OCI-LY3 (cell line): Measurements from ENCODE around the gene TBC1D32.
"Not testable (repeated sequence)": the region's sequence is repeated elsewhere in the genome, so short reads cannot be mapped to it uniquely, and the experiment has no call there.

Experiments
- H2AFZ ChIP-seq: fragments of 200-600, 300-600 bp; shearing (Covaris generic); 2 replicates; pipeline ENCODE4 v1.6.0; 2014; ENCODE audit warnings: antibody characterized with exemption, low read depth, low read length
- H3K27ac ChIP-seq: fragments of 200-600, 300-600 bp; sonication (generic); 2 replicates; pipeline ENCODE4 v1.5.1; 2014; ENCODE audit warnings: mild to moderate bottlenecking, low read length, moderate library complexity, mixed read lengths
- H3K27me3 ChIP-seq: fragments of 200-600, 300-600 bp; sonication (generic); 2 replicates; pipeline ENCODE4 v1.6.1; 2014; ENCODE audit warnings: low read depth, low read length, mixed read lengths
- H3K36me3 ChIP-seq: fragments of 200-600, 300-600 bp; sonication (generic); replicated peaks from 2 replicates; pipeline ENCODE3; 2014; ENCODE audit warnings: low read depth, low read length, mixed read lengths
- H3K4me1 ChIP-seq: fragments of 300-600, 200-600 bp; sonication (generic); 2 replicates; pipeline ENCODE4 v1.6.1; 2014; ENCODE audit warnings: low read length, mixed read lengths
- H3K4me2 ChIP-seq: fragments of 200-600, 300-600 bp; sonication (generic); 2 replicates; pipeline ENCODE4 v1.6.1; 2014; ENCODE audit warnings: low read length, mixed read lengths
- H3K4me3 ChIP-seq: fragments of 300-600, 200-600 bp; sonication (generic); 2 replicates; pipeline ENCODE4 v1.5.1; 2014; ENCODE audit warnings: antibody characterized with exemption, mild to moderate bottlenecking, low read length, moderate library complexity
- H3K79me2 ChIP-seq: fragments of 300-600, 200-600 bp; shearing (Covaris generic); 2 replicates; pipeline ENCODE4 v1.6.1; 2014; ENCODE audit warnings: mild to moderate bottlenecking, low read length, mixed read lengths
- H3K9ac ChIP-seq: fragments of 300-600, 200-600 bp; shearing (Covaris generic); 2 replicates; pipeline ENCODE4 v1.6.0; 2014; ENCODE audit warnings: mild to moderate bottlenecking, low read length, moderate library complexity
- H3K9me3 ChIP-seq: fragments of 200-600, 300-600 bp; shearing (Covaris generic); 2 replicates; pipeline ENCODE4 v1.6.1; 2014; ENCODE audit warnings: low read length, mixed read lengths; ENCODE audit not compliant: insufficient read depth
- H4K20me1 ChIP-seq: fragments of 200-600, 300-600 bp; sonication (generic); 2 replicates; pipeline ENCODE4 v1.6.1; 2016; ENCODE audit warnings: low read length, mixed read lengths; ENCODE audit not compliant: insufficient read depth
- EZH2phosphoT487 ChIP-seq: fragments of 200-600 bp; shearing (Covaris generic); IDR thresholded peaks from 2 replicates; pipeline ENCODE4 v1.6.1; 2018; ENCODE audit warnings: antibody characterized with exemption, mixed run types, low read depth
- TF ChIP-seq, protein P1 (sequence below): fragments of 200-600, 300-600 bp; sonication (generic); IDR thresholded peaks from 2 replicates; pipeline ENCODE4 v1.5.1; 2014; ENCODE audit warnings: antibody characterized with exemption, low read length, low read depth

TBC1D32 gene

DNA sequence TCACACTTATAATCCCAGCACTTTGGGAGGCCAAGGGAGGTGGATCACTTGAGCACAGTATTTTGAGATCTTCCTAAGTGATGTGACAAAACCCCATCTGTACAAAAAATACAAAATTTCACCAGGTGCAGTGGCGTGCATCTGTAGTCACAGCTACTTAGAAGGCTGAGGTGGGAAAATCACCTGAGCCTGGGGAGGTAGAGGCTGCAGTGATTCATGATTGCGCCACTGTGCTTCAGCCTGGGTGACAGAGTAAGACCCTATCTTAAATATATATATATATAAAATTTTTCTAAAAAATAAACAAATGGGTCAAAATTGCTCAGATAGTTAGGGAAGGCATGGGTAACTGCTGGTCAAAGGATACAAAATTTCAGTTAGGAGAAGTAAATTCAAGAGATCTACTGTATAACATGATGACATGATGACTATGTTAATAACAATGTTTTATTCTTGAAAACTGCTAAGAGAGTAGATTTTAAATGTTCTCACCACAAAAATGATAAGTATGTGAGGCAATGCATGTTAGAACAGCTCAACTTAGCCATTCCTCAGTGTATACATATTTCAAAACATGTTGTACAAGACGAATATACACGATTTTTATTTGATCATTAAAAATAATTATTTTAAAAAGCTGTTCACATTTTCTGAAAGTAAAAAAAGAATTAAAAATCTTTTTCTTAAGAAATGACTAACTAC lies 24.4 kb downstream of the TBC1D32 start:
- Histone ChIP-seq H2AFZ (no peak overlapping the region), H3K27me3 (no peaks in the 10 kb centered on the region), H3K4me2 (no peak overlapping the region), H3K36me3 (no peaks in the 10 kb centered on the region), H3K9ac (no peak overlapping the region), H3K4me3 (no peak overlapping the region), H3K4me1 (no peaks in the 10 kb centered on the region), H3K27ac (no peak overlapping the region), H3K9me3 (no peaks in the 10 kb centered on the region), H4K20me1 (no peaks in the 10 kb centered on the region), H3K79me2 (no peaks in the 10 kb centered on the region)
- TF ChIP-seq EZH2phosphoT487 = no peak
- TF ChIP-seq, protein P1, sequence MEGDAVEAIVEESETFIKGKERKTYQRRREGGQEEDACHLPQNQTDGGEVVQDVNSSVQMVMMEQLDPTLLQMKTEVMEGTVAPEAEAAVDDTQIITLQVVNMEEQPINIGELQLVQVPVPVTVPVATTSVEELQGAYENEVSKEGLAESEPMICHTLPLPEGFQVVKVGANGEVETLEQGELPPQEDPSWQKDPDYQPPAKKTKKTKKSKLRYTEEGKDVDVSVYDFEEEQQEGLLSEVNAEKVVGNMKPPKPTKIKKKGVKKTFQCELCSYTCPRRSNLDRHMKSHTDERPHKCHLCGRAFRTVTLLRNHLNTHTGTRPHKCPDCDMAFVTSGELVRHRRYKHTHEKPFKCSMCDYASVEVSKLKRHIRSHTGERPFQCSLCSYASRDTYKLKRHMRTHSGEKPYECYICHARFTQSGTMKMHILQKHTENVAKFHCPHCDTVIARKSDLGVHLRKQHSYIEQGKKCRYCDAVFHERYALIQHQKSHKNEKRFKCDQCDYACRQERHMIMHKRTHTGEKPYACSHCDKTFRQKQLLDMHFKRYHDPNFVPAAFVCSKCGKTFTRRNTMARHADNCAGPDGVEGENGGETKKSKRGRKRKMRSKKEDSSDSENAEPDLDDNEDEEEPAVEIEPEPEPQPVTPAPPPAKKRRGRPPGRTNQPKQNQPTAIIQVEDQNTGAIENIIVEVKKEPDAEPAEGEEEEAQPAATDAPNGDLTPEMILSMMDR = no peak

DNA sequence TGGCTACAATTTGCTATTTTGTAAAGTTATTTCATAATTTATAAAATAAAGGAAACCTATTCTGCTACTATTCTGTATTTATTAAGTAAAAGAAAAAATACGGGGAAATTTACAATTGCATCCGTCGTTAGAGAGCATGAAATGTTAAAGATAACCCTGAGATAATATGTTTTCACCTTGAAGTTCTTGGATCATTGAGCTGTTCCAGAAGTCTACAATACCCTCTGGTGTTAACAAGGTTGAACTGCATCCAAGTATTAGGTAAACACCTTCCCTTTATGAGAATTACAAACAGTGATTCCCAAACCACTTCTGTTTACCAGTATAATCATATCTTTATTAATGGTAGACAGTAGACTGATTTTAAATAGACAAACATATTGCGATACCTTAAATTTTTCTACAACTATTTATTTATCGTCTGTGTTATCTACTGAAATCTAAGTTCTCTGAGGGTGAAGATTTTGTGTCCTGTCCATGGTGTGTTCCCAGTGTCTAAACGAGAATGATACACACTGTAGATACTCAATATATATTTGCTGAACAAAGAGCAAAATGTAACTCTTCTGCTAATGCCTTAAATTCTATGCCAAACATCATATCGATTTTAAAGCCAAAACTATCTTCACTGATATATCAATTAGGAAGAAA lies 28.2 kb downstream of the TBC1D32 start:
- TF ChIP-seq, protein P1 = peak; percentile 50
- TF ChIP-seq EZH2phosphoT487 = no peak
- no peak overlapping the region for H2AFZ ChIP-seq
- no peak overlapping the region for H3K27ac ChIP-seq
- H3K9ac ChIP-seq = no peak overlapping the region
- no peak overlapping the region for H3K4me3 ChIP-seq
- H3K9me3 ChIP-seq = no peaks in the 10 kb centered on the region
- no peak overlapping the region for H3K4me2 ChIP-seq
- no peaks in the 10 kb centered on the region for H3K36me3 ChIP-seq
- H3K79me2 ChIP-seq = no peaks in the 10 kb centered on the region
- H3K4me1 ChIP-seq = no peaks in the 10 kb centered on the region
- H3K27me3 ChIP-seq = no peaks in the 10 kb centered on the region
- no peaks in the 10 kb centered on the region for H4K20me1 ChIP-seq

DNA sequence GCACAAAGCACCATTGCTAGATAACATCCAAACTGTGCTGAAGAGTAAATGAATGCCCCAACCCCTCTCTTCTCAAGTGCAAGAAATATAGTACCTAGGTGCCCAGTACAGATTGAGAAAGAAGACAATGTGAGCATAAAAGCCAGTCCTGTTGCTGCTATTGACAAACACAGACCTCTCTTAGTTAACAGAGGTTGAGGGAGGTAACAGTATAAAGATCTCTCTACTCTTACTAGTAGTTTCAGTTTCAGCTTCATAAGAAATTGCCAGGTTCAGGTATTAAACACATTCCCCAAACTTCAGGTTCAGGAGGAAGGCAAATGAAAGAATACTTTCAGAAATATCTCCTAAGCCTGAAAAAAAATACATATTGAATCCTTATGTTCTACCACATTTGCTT lies 31.4 kb downstream of the TBC1D32 start:
- no peaks in the 10 kb centered on the region for H3K9me3 ChIP-seq
- no peak overlapping the region for H2AFZ ChIP-seq
- H3K27ac ChIP-seq = no peak overlapping the region
- TF ChIP-seq EZH2phosphoT487 = no peak
- TF ChIP-seq, protein P1 = no peak
- no peaks in the 10 kb centered on the region for H3K27me3 ChIP-seq
- no peaks in the 10 kb centered on the region for H3K4me1 ChIP-seq
- H3K4me2 ChIP-seq = no peak overlapping the region
- H3K79me2 ChIP-seq = no peaks in the 10 kb centered on the region
- H3K9ac ChIP-seq = no peak overlapping the region
- H3K4me3 ChIP-seq = no peak overlapping the region
- H4K20me1 ChIP-seq = no peaks in the 10 kb centered on the region
- H3K36me3 ChIP-seq = no peaks in the 10 kb centered on the region

DNA sequence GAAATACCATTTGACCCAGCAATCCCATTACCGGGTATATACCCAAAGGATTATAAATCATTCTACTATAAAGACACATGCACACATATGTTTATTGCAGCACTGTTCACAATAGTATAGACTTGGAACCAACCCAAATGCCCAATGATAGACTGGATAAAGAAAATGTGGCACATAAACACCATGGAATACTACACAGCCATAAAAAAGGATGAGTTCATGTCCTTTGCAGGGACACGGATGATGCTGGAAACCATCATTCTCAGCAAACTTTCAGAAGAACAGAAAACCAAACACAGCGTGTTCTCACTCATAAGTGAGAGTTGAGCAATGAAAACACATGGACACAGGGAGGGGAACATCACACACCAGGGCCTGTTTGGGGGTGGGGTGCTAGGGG lies 33.1 kb downstream of the TBC1D32 start:
- H4K20me1 ChIP-seq, H3K4me1 ChIP-seq, H2AFZ ChIP-seq, H3K79me2 ChIP-seq, H3K36me3 ChIP-seq, H3K27me3 ChIP-seq, H3K9me3 ChIP-seq, H3K9ac ChIP-seq, H3K27ac ChIP-seq, H3K4me2 ChIP-seq, H3K4me3 ChIP-seq: not testable (repeated sequence)
